Panc1 (cell line): ENCODE results near the gene GRN.

Experiments used
- CTCF ChIP-seq: fragments of 450-650 bp; IDR thresholded peaks from 2 replicates; pipeline ENCODE4 v1.5.1; 2017; ENCODE audit warnings: mild to moderate bottlenecking
- POLR2AphosphoS5 ChIP-seq: IDR thresholded peaks from 2 replicates; pipeline ENCODE4 v1.6.1; 2012; ENCODE audit warnings: mild to moderate bottlenecking, low read depth, low read length, moderate library complexity
- SIN3A ChIP-seq: IDR thresholded peaks from 2 replicates; pipeline ENCODE4 v1.6.1; 2012; ENCODE audit warnings: low read depth, mild to moderate bottlenecking, low read length, moderate library complexity, borderline replicate concordance; ENCODE audit not compliant: insufficient read depth

GRCh38 chr17:44387804-44388203, 42.7 kb downstream of the GRN start:
- no peak for TF ChIP-seq POLR2AphosphoS5
- TF ChIP-seq CTCF = no peak
- no peak for TF ChIP-seq SIN3A
